ENCODE results near the gene SMIM15.

GRCh38 chr5:61180886-61181285 is 18.6 kb upstream of the SMIM15 start:
- TF ChIP-seq, protein P1, sequence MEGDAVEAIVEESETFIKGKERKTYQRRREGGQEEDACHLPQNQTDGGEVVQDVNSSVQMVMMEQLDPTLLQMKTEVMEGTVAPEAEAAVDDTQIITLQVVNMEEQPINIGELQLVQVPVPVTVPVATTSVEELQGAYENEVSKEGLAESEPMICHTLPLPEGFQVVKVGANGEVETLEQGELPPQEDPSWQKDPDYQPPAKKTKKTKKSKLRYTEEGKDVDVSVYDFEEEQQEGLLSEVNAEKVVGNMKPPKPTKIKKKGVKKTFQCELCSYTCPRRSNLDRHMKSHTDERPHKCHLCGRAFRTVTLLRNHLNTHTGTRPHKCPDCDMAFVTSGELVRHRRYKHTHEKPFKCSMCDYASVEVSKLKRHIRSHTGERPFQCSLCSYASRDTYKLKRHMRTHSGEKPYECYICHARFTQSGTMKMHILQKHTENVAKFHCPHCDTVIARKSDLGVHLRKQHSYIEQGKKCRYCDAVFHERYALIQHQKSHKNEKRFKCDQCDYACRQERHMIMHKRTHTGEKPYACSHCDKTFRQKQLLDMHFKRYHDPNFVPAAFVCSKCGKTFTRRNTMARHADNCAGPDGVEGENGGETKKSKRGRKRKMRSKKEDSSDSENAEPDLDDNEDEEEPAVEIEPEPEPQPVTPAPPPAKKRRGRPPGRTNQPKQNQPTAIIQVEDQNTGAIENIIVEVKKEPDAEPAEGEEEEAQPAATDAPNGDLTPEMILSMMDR (conservative IDR thresholded peaks at IDR 0.05 in 1 of 2, IDR thresholded peaks at IDR 0.05 in 1 of 2; ENCODE audit: low read depth in 1 of 2, low read length in 2 of 2), result no peak
- no peak for TF ChIP-seq EZH2 (IDR thresholded peaks at IDR 0.05; ENCODE audit: low read length, missing control alignments)
